Mesendoderm (in vitro differentiated cells): Measurements from ENCODE around the gene CYB561D1.
A peak's percentile ranks its signal among the peaks of the same experiment; 100 is the strongest.

Experiments
- DNase-seq: peaks from one replicate; pipeline ENCODE4 v3.0.0; 2013
- H2AK5ac ChIP-seq: 2 replicates; pipeline ENCODE4 v1.6.1; 2013; ENCODE audit warnings: low read length, inconsistent platforms
- H2BK120ac ChIP-seq: 2 replicates; pipeline ENCODE4 v1.6.1; 2013; ENCODE audit warnings: low read depth, mild to moderate bottlenecking, low read length, moderate library complexity, mixed read lengths
- H2BK15ac ChIP-seq: replicated peaks from 2 replicates; pipeline ENCODE4 v1.6.1; 2013; ENCODE audit warnings: low read depth, mild to moderate bottlenecking, moderate library complexity
- H2BK5ac ChIP-seq: 2 replicates; pipeline ENCODE4 v1.6.1; 2013; ENCODE audit warnings: low read length, inconsistent platforms
- H3K18ac ChIP-seq: 2 replicates; pipeline ENCODE4 v1.6.1; 2013; ENCODE audit warnings: mild to moderate bottlenecking, low read length, mixed read lengths
- H3K23ac ChIP-seq: one replicate; pipeline ENCODE4 v1.6.1; 2013; ENCODE audit warnings: low read length
- H3K27ac ChIP-seq: 2 replicates; pipeline ENCODE4 v1.5.1; 2013; ENCODE audit warnings: low read depth, mild to moderate bottlenecking, inconsistent platforms, low read length, moderate library complexity
- H3K27me3 ChIP-seq: 2 replicates; pipeline ENCODE4 v1.6.1; 2013; ENCODE audit warnings: low read length, control low read depth, mild to moderate bottlenecking, inconsistent platforms; ENCODE audit not compliant: insufficient read depth, poor library complexity
- H3K36me3 ChIP-seq: 2 replicates; pipeline ENCODE4 v1.6.1; 2013; ENCODE audit warnings: low read length, inconsistent platforms; ENCODE audit not compliant: control insufficient read depth, insufficient read depth
- H3K4ac ChIP-seq: one replicate; pipeline ENCODE4 v1.6.1; 2013; ENCODE audit warnings: low read depth, mild to moderate bottlenecking, low read length, moderate library complexity
- H3K4me1 ChIP-seq: 2 replicates; pipeline ENCODE4 v1.6.1; 2013; ENCODE audit warnings: low read depth, low read length, inconsistent platforms; ENCODE audit not compliant: control insufficient read depth
- H3K4me2 ChIP-seq: 2 replicates; pipeline ENCODE4 v1.6.1; 2013; ENCODE audit warnings: low read length
- H3K4me3 ChIP-seq: 2 replicates; pipeline ENCODE4 v1.5.1; 2013; ENCODE audit warnings: mild to moderate bottlenecking, low read length
- H3K56ac ChIP-seq: one replicate; pipeline ENCODE4 v1.6.1; 2013; ENCODE audit warnings: low read length
- H3K79me1 ChIP-seq: 2 replicates; pipeline ENCODE4 v1.6.1; 2013; ENCODE audit warnings: low read length, inconsistent platforms
- H3K79me2 ChIP-seq: 2 replicates; pipeline ENCODE4 v1.6.1; 2013; ENCODE audit warnings: mild to moderate bottlenecking, low read length; ENCODE audit not compliant: control insufficient read depth, insufficient read depth
- H3K9ac ChIP-seq: 2 replicates; pipeline ENCODE4 v1.6.1; 2013; ENCODE audit warnings: low read length, inconsistent platforms
- H4K5ac ChIP-seq: one replicate; pipeline ENCODE4 v1.6.1; 2013; ENCODE audit warnings: low read length
- H4K8ac ChIP-seq: one replicate; pipeline ENCODE4 v1.6.1; 2013; ENCODE audit warnings: low read depth, mild to moderate bottlenecking, control low read depth, low read length, moderate library complexity
- WGBS: extraction: QIAGEN DNeasy Blood & Tissue Kit; methylation state at CpG from one replicate; pipeline ENCODE4 v1.1.7; 2013; ENCODE audit warnings: low lambda C conversion rate, missing lambda C conversion rate; ENCODE audit not compliant: insufficient coverage; ENCODE audit errors: extremely low coverage; 5-methylcytosine and 5-hydroxymethylcytosine counted together

Gene CYB561D1

DNA sequence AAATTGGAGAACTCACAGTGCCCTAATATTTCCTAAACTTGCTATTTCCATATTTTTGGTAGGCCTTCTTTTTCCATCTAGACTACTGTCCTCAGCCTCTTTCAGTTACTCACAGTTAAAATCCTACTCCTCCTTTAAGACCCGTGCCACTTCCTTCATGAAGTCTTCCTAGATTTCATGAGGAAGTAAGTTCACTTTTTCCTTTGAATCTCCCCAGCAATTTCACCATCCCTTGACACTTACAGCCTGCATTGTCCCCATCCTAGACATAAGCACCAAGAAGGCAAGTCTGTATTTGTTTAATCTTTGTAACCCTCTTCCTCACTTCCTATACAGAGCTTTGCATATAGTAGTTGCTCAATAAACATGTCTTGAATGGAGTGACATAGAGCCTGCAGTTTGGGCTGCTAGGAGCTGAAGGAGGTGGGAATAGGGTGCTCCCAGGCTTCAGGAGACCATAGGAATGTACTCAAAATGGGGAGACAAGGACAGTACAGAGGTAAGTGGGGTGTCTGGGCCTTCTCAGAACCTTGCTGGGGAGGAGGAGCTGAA is 40.5 kb downstream of the CYB561D1 start:
- no peak overlapping the region for H3K4me3 ChIP-seq
- H4K8ac ChIP-seq: no peak overlapping the region
- no peak overlapping the region for H3K56ac ChIP-seq
- H3K4me2 ChIP-seq: no peak overlapping the region
- no peak overlapping the region for H2AK5ac ChIP-seq
- H4K5ac ChIP-seq: no peak overlapping the region
- H3K27me3 ChIP-seq: no peaks in the 10 kb centered on the region
- H2BK15ac ChIP-seq: no peak overlapping the region
- no peak overlapping the region for H2BK5ac ChIP-seq
- no peaks in the 10 kb centered on the region for H3K79me2 ChIP-seq
- no peak overlapping the region for H3K9ac ChIP-seq
- H3K18ac ChIP-seq: no peak overlapping the region
- no peaks in the 10 kb centered on the region for H3K36me3 ChIP-seq
- no peaks in the 10 kb centered on the region for H3K79me1 ChIP-seq
- no peaks in the 10 kb centered on the region for H3K4me1 ChIP-seq
- no CpG with 5 or more reads among the region's 1 CpG for WGBS
- no peak for DNase-seq
- no peak overlapping the region for H2BK120ac ChIP-seq
- H3K23ac ChIP-seq: no peak overlapping the region
- H3K27ac ChIP-seq: no peak overlapping the region
- H3K4ac ChIP-seq: no peak overlapping the region

DNA sequence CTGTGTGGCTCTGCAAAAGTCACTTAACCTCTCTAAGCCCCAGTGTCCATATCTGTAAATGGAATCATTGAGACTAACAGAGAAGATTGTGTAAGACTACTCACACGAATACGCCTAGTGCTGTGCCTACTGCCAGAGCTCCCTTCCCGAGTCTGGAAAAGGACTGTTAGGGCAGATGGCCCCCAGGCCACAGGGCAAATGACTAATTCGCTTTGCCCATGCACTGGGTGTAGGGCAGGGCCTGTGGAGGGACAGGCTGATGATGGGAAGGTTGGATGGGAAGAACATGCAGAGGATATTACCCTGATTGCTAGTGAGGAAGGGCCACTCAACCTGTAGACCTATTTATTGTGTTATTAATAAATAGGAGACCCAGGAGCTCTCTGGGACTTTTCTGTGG is 41.6 kb downstream of the CYB561D1 start:
- no peak overlapping the region for H4K5ac ChIP-seq
- H3K27ac ChIP-seq: no peak overlapping the region
- H4K8ac ChIP-seq: no peak overlapping the region
- no peak overlapping the region for H3K9ac ChIP-seq
- H3K27me3 ChIP-seq: no peaks in the 10 kb centered on the region
- no peak overlapping the region for H3K56ac ChIP-seq
- H3K4me1 ChIP-seq: no peaks in the 10 kb centered on the region
- H2BK5ac ChIP-seq: no peak overlapping the region
- WGBS: no CpG with 5 or more reads among the region's 4 CpGs
- H3K4me3 ChIP-seq: no peak overlapping the region
- H3K36me3 ChIP-seq: no peaks in the 10 kb centered on the region
- no peak for DNase-seq
- H2AK5ac ChIP-seq: no peak overlapping the region
- H3K4ac ChIP-seq: no peak overlapping the region
- H2BK120ac ChIP-seq: no peak overlapping the region
- H2BK15ac ChIP-seq: no peak overlapping the region
- no peak overlapping the region for H3K18ac ChIP-seq
- no peaks in the 10 kb centered on the region for H3K79me1 ChIP-seq
- no peak overlapping the region for H3K23ac ChIP-seq
- no peaks in the 10 kb centered on the region for H3K79me2 ChIP-seq
- no peak overlapping the region for H3K4me2 ChIP-seq

DNA sequence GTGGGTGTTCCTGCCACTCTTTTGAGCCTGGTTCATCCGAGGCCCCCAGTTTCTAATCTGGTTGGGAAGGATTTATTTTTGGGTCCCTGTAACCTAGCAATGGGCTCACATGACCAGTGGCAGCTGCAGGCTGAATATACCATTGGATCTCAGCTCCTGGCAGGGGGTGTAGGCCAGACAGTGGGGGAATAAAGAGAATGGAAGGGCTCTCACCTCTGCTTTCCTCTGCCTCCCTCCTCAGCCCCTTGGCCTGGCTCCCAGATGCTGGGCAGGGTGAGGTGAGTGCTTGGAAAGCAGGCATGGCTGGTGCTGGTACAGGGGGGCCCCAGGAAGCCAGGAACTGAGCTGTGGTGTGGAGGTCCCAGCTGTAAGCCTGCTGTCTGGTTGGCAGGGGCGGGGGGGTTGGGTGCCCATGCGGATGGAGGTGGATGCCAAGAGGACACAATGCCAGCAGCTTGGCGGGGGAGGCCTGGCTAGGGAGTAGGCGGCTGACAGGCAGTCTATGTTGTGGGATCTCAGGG is 42.1 kb downstream of the CYB561D1 start:
- no peak overlapping the region for H2AK5ac ChIP-seq
- no peaks in the 10 kb centered on the region for H3K36me3 ChIP-seq
- no peak overlapping the region for H4K5ac ChIP-seq
- no peaks in the 10 kb centered on the region for H3K79me2 ChIP-seq
- H3K18ac ChIP-seq: no peak overlapping the region
- no peaks in the 10 kb centered on the region for H3K79me1 ChIP-seq
- H3K9ac ChIP-seq: no peak overlapping the region
- no peak overlapping the region for H3K4me3 ChIP-seq
- peak; percentile 14 for DNase-seq
- H4K8ac ChIP-seq: no peak overlapping the region
- no peak overlapping the region for H2BK5ac ChIP-seq
- no peaks in the 10 kb centered on the region for H3K27me3 ChIP-seq
- H3K4ac ChIP-seq: no peak overlapping the region
- H2BK15ac ChIP-seq: no peak overlapping the region
- no peak overlapping the region for H2BK120ac ChIP-seq
- H3K56ac ChIP-seq: no peak overlapping the region
- no peaks in the 10 kb centered on the region for H3K4me1 ChIP-seq
- H3K27ac ChIP-seq: no peak overlapping the region
- no CpG with 5 or more reads among the region's 5 CpGs for WGBS
- H3K23ac ChIP-seq: no peak overlapping the region
- H3K4me2 ChIP-seq: no peak overlapping the region

DNA sequence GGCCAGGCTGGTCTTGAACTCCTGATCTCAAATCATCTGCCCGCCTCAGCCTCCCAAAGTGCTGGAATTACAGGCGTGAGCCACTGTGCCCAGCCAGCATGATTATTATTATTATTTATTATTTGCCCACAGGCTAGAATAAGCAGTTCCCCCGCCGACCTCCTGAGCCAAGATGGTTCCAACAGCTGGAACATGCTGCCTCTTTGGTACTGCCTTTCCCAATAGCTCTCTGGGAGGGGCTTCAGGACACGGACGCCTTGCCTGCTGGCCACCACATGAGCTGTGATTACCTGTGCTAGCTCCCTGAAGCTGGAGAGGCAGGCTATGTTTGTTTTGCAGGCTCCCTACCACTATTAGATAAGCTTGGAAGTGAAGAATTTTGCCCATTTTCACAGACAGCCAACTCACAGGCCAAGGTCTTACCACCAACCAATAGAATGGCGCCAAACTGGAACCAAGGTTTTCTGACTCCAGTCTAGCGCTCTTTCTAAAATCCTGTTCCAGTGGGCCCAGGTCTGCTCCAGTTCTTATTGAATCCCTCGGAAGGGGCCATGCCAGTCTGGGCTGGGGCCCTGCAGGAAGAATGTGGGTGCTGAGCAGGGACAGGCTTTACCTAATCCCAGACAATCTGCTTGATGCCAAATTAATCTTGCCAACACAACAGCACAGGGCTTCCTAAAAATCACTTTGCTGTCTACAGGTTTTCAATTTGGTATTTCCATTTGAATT is 43.7 kb downstream of the CYB561D1 start:
- H3K36me3 ChIP-seq: no peaks in the 10 kb centered on the region
- no peak overlapping the region for H3K27ac ChIP-seq
- no peak overlapping the region for H3K4me2 ChIP-seq
- no peak overlapping the region for H2AK5ac ChIP-seq
- no peak overlapping the region for H4K8ac ChIP-seq
- H2BK5ac ChIP-seq: no peak overlapping the region
- no peak overlapping the region for H3K4ac ChIP-seq
- no peak overlapping the region for H3K9ac ChIP-seq
- H2BK120ac ChIP-seq: no peak overlapping the region
- H3K23ac ChIP-seq: no peak overlapping the region
- H3K18ac ChIP-seq: no peak overlapping the region
- H3K27me3 ChIP-seq: no peaks in the 10 kb centered on the region
- WGBS: no CpG with 5 or more reads among the region's 9 CpGs
- DNase-seq: peak; percentile 15
- no peak overlapping the region for H3K56ac ChIP-seq
- H4K5ac ChIP-seq: no peak overlapping the region
- no peak overlapping the region for H2BK15ac ChIP-seq
- H3K79me2 ChIP-seq: no peaks in the 10 kb centered on the region
- no peaks in the 10 kb centered on the region for H3K79me1 ChIP-seq
- no peaks in the 10 kb centered on the region for H3K4me1 ChIP-seq
- no peak overlapping the region for H3K4me3 ChIP-seq

DNA sequence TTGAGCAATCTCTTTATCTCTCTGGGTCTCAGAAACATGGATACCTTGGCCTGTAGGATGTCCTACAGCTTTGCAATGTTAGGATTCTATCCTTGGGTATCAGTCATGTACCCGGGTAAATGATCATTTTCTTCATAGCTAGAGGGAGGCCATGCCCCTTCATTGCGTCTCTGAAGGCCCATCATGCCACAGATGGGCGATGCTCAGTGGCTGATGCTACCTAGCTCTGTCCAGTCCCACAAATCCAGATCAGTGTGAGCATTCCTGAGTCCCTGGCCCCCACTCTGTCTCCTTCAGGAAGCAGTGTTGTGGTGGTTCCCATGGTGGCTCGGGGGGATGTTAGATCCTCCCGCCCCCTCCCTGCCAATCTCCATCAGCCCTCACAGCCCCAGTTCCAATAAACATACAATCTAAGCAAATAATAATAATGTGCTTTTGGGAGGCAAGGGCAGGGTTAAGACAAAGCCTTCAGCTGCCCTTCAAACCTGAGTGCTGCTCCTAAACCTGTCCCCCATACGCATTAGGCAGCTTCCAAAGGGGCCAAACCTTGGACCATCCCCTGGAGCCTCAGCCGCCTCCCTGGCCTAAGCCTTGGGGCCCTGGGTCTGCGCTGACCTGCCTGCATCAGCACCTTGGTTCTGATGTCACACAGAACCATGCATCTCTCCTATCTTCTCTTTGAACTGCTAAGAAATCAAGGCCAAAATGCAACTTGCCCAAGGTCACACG is 45.1 kb downstream of the CYB561D1 start:
- H3K4me3 ChIP-seq: no peak overlapping the region
- H2BK5ac ChIP-seq: no peak overlapping the region
- H4K8ac ChIP-seq: no peak overlapping the region
- no peaks in the 10 kb centered on the region for H3K27me3 ChIP-seq
- H2AK5ac ChIP-seq: no peak overlapping the region
- no peak overlapping the region for H3K4ac ChIP-seq
- H3K23ac ChIP-seq: no peak overlapping the region
- no peak overlapping the region for H2BK120ac ChIP-seq
- H3K36me3 ChIP-seq: no peaks in the 10 kb centered on the region
- no CpG with 5 or more reads among the region's 9 CpGs for WGBS
- no peak overlapping the region for H3K27ac ChIP-seq
- no peaks in the 10 kb centered on the region for H3K79me1 ChIP-seq
- no peak overlapping the region for H2BK15ac ChIP-seq
- no peak overlapping the region for H3K56ac ChIP-seq
- no peak for DNase-seq
- no peaks in the 10 kb centered on the region for H3K4me1 ChIP-seq
- H4K5ac ChIP-seq: no peak overlapping the region
- H3K9ac ChIP-seq: no peak overlapping the region
- H3K18ac ChIP-seq: no peak overlapping the region
- H3K79me2 ChIP-seq: no peaks in the 10 kb centered on the region
- H3K4me2 ChIP-seq: no peak overlapping the region
